Keratinocyte (primary cell): ENCODE results near the gene ZC3H4.

Experiments used
- EZH2 ChIP-seq: IDR thresholded peaks from one replicate; pipeline ENCODE4 v1.6.1; 2012; ENCODE audit warnings: inconsistent platforms, mild to moderate bottlenecking, low read length, moderate library complexity
- TF ChIP-seq, protein P1 (sequence below), 3 experiments: IDR thresholded peaks in 1 of 3; conservative IDR thresholded peaks in 1 of 3; optimal IDR thresholded peaks in 1 of 3; 2 replicates in 2 of 3; 3 replicates in 1 of 3; pipeline versions ENCODE3 to v1.5.1; 2011; ENCODE audit warnings: low read length in 3 of 3, mild to moderate bottlenecking in 3 of 3, moderate library complexity in 2 of 3, control low read depth in 1 of 3, inconsistent platforms in 1 of 3; ENCODE audit not compliant: insufficient read depth in 2 of 3; ENCODE audit errors: extremely low read depth in 1 of 3

DNA sequence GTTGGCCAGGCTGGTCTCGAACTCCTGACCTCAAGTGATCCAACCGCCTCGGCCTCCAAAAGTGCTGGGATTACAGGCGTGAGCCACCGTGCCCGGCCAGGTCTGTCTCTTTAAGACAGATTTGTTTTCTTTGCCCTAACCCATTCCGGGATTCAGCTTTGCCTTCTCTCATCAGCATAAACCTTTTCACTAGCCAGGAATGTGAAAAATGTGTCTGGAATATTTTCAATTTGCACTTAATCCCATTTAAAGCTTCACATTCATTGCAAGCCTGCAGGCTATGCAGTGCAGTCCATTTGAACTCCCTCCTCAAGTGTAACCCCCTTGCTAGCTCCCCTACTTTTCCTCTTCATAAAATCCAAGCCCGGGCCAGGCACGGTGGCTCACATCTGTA lies 64.3 kb downstream of the ZC3H4 start:
- TF ChIP-seq, protein P1, sequence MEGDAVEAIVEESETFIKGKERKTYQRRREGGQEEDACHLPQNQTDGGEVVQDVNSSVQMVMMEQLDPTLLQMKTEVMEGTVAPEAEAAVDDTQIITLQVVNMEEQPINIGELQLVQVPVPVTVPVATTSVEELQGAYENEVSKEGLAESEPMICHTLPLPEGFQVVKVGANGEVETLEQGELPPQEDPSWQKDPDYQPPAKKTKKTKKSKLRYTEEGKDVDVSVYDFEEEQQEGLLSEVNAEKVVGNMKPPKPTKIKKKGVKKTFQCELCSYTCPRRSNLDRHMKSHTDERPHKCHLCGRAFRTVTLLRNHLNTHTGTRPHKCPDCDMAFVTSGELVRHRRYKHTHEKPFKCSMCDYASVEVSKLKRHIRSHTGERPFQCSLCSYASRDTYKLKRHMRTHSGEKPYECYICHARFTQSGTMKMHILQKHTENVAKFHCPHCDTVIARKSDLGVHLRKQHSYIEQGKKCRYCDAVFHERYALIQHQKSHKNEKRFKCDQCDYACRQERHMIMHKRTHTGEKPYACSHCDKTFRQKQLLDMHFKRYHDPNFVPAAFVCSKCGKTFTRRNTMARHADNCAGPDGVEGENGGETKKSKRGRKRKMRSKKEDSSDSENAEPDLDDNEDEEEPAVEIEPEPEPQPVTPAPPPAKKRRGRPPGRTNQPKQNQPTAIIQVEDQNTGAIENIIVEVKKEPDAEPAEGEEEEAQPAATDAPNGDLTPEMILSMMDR (optimal IDR thresholded peaks at IDR 0.05 in 1 of 3, IDR thresholded peaks at IDR 0.05 in 1 of 3, conservative IDR thresholded peaks at IDR 0.05 in 1 of 3; ENCODE audit: extremely low read depth in 1 of 3, insufficient read depth in 2 of 3, low read length in 3 of 3), result no peak
- TF ChIP-seq EZH2, result no peak
